Colonic mucosa (tissue), 4 donors: ENCODE data around the gene COL1A2. TPM values are rescaled to one million over a fixed set of nuclear protein-coding genes. Genes with fewer than 3 reads are reported as not detected.

ENCODE experiments used
- DNase-seq: peaks from one replicate; pipeline ENCODE4 v3.0.0-alpha.2; 2020
- H3K27ac ChIP-seq: fragments of 200-600 bp; one replicate; pipeline ENCODE4 v1.8.0; 2021
- H3K27me3 ChIP-seq: fragments of 200-600 bp; one replicate; pipeline ENCODE4 v1.8.0; 2021
- H3K36me3 ChIP-seq: fragments of 200-600 bp; one replicate; pipeline ENCODE4 v1.8.0; 2021
- H3K4me1 ChIP-seq: fragments of 200-600 bp; one replicate; pipeline ENCODE4 v1.8.0; 2021; ENCODE audit warnings: mild to moderate bottlenecking
- H3K4me3 ChIP-seq: fragments of 200-600 bp; one replicate; pipeline ENCODE4 v1.8.0; 2021
- H3K9ac ChIP-seq, 2 donors: one replicate each; pipeline ENCODE4 v1.7.0; 2013; ENCODE audit warnings: control low read depth in 2 of 2, low read depth in 2 of 2, low read length in 2 of 2
- H3K9me3 ChIP-seq: fragments of 200-600 bp; one replicate; pipeline ENCODE4 v1.8.0; 2021
- intact Hi-C: fragments of 100-400 bp; cut with DNase I; formaldehyde crosslinking; loops from one replicate; pipeline ENCODE4 v1.14.1; 2022
- total RNA-seq, 2 donors: library from RNA; stranded (reverse); fragmentation: NEBNext Ultra II Directional in 1 of 2; extraction: Animal tissue kit (Norgen Biotek cat#: 25700) in 1 of 2; gene quantifications; one replicate each; pipeline ENCODE4 v1.2.1, GENCODE V29; 2021
- TF ChIP-seq, protein P1 (sequence below): fragments of 200-600 bp; IDR thresholded peaks from one replicate; pipeline ENCODE4 v1.8.0; 2022; ENCODE audit warnings: antibody characterized with exemption, mild to moderate bottlenecking
- donor health status: healthy.
- donor health status: DM: no; HTN: no; CAD: no.
- donor health status: DM: no; HTN: no; CAD: no.

COL1A2 gene
- total RNA-seq, 2 donors from 2014 or later: 55.6 to 131 TPM

DNA sequence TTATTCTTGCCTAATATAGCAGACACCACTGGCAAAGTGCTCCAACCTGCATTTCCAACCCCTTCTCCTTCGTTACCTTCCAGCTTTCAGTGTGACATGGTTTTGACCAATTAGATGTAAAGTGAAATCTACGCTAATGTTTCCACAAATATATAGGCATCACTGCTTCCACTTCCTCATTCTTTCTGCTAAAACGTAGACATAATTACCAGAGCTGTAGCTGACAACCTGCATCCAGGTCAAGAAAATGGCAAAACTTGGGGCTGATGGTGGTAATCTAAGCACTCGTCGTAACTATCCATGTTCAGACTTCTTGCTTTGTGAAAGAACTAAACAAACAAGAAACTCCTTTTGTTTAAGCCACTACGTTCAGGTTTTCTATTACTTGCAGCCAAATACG lies 41.8 kb upstream of the COL1A2 start:
- Histone ChIP-seq H3K27me3 (no peaks in the 10 kb centered on the region), H3K9me3 (no peaks in the 10 kb centered on the region), H3K27ac (no peak overlapping the region), H3K36me3 (no peaks in the 10 kb centered on the region), H3K4me3 (no peak overlapping the region), H3K9ac (no peak overlapping the region), H3K4me1 (no peaks in the 10 kb centered on the region)
- DNase-seq: no peak
- intact Hi-C loops: no loop called here
- TF ChIP-seq, protein P1, sequence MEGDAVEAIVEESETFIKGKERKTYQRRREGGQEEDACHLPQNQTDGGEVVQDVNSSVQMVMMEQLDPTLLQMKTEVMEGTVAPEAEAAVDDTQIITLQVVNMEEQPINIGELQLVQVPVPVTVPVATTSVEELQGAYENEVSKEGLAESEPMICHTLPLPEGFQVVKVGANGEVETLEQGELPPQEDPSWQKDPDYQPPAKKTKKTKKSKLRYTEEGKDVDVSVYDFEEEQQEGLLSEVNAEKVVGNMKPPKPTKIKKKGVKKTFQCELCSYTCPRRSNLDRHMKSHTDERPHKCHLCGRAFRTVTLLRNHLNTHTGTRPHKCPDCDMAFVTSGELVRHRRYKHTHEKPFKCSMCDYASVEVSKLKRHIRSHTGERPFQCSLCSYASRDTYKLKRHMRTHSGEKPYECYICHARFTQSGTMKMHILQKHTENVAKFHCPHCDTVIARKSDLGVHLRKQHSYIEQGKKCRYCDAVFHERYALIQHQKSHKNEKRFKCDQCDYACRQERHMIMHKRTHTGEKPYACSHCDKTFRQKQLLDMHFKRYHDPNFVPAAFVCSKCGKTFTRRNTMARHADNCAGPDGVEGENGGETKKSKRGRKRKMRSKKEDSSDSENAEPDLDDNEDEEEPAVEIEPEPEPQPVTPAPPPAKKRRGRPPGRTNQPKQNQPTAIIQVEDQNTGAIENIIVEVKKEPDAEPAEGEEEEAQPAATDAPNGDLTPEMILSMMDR: no peak

DNA sequence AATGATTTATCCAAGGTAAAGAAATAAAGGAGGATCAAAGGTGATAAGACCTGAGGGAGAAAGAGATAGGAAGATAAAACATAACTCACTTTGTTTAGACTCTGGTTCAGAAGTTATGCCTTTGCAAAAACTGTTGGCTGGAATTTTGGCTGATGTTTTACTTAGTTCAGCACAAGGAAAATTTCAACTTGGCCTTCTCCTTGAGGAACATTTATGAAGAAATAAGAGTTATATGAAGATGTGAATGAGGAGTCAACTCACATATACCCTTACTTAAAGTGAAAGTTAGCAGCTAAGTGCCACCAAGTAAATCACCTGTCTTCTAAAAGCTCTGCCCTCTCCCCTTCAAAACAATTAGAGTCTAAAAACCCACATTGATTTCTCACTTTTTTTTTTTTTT lies 39.7 kb upstream of the COL1A2 start:
- H3K4me1 ChIP-seq: no peaks in the 10 kb centered on the region
- intact Hi-C loops: no loop called here
- no peaks in the 10 kb centered on the region for H3K9me3 ChIP-seq
- no peaks in the 10 kb centered on the region for H3K27me3 ChIP-seq
- no peaks in the 10 kb centered on the region for H3K36me3 ChIP-seq
- no peak overlapping the region for H3K4me3 ChIP-seq
- no peak overlapping the region for H3K27ac ChIP-seq
- TF ChIP-seq, protein P1: no peak
- DNase-seq: no peak
- H3K9ac ChIP-seq: no peak overlapping the region

DNA sequence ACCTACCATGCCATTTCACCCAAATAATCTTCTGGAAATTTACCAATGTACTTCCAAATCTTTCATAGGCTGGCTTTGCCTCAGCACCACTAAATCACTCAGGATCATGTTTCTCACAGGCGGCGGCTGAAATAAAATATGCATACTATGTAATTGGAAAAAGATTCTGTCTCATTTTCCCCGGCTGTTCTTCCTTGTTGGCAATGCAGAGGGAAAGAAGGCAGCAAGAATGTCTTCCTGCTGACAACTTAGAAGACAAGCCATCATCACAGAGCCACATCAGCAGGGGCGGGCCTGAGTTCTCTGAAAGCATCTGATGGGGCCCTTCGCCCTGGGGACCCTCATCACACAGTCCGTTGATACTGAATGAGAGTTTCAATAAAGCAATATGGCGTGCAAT lies 39.2 kb upstream of the COL1A2 start:
- Histone ChIP-seq H3K9ac (no peak overlapping the region), H3K9me3 (no peaks in the 10 kb centered on the region), H3K36me3 (no peaks in the 10 kb centered on the region), H3K27me3 (no peaks in the 10 kb centered on the region), H3K4me3 (no peak overlapping the region), H3K27ac (no peak overlapping the region), H3K4me1 (no peaks in the 10 kb centered on the region)
- TF ChIP-seq, protein P1: no peak
- DNase-seq: no peak
- intact Hi-C loops: no loop called here

DNA sequence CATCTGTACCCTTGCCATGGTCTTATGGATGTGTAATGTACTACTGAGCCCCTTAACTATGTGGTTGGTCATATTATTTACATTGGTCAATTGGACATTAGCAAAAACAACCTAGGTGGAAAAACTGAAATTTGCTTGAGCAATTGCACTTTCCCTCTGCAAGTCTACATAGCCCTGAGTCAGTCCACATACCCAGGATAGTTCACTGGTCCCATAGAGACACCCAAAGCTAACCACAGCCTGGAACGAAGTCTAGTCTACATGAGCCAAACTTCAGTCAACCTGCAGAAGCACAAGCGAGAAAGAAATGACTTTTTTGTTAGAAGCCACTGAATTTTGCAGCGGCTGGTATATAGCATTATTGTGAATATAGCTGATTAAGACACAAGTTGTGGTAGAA lies 37.6 kb upstream of the COL1A2 start:
- Histone ChIP-seq H3K27me3 (no peaks in the 10 kb centered on the region), H3K4me3 (no peak overlapping the region), H3K27ac (no peak overlapping the region), H3K9ac (no peak overlapping the region), H3K9me3 (no peaks in the 10 kb centered on the region), H3K4me1 (no peaks in the 10 kb centered on the region), H3K36me3 (no peaks in the 10 kb centered on the region)
- intact Hi-C loops: no loop called here
- DNase-seq: no peak
- TF ChIP-seq, protein P1: no peak

DNA sequence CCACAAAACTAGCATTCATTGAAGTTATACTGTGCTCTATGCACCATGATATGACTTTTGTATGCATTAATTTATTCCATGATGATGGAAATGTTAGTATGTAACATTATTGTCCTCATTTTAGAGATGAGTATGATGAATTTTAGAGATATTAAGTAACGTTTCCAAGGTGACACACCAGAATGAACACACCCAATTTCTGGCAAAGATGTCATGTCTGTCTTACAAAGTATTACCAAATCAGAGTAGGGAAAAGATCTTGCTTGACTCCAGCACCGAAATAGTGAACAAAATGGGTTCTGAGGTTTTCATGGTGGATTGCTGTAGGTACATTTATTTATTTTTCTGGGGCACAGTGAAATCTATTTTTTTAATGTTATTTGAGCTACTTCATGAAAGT lies 33.8 kb upstream of the COL1A2 start:
- TF ChIP-seq, protein P1: no peak
- no peaks in the 10 kb centered on the region for H3K4me1 ChIP-seq
- intact Hi-C loops: no loop called here
- H3K27ac ChIP-seq: no peak overlapping the region
- H3K9ac ChIP-seq: no peak overlapping the region
- no peaks in the 10 kb centered on the region for H3K9me3 ChIP-seq
- no peak overlapping the region for H3K4me3 ChIP-seq
- H3K27me3 ChIP-seq: no peaks in the 10 kb centered on the region
- DNase-seq: no peak
- H3K36me3 ChIP-seq: no peaks in the 10 kb centered on the region

DNA sequence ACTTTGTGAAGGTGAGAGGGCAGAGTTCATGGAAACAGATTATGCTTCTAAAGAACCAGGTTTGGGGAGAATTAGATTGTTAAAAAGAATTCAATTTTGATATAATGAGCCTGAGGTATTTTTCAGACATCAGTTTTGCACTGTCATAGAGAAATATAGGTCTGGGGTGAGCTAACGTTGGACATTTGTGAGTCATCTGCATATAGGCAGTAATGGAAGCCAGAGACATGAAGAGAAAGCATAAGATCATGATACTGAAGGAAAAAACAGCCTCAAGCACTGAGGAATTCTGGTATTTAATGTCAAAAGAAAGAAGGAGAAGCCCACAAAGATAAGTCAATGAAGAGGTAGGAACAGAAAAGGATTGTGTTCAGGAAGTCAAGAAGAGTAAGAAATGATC lies 32.4 kb upstream of the COL1A2 start:
- Histone ChIP-seq H3K27me3 (no peaks in the 10 kb centered on the region), H3K4me1 (no peaks in the 10 kb centered on the region), H3K27ac (no peak overlapping the region), H3K9me3 (no peaks in the 10 kb centered on the region), H3K4me3 (no peak overlapping the region), H3K36me3 (no peaks in the 10 kb centered on the region), H3K9ac (no peak overlapping the region)
- intact Hi-C loops: no loop called here
- TF ChIP-seq, protein P1: no peak
- DNase-seq: no peak
